Fibroblast of lung (primary cell): ENCODE results near the gene TDRD1. TPM values are rescaled to one million over a fixed set of nuclear protein-coding genes. Genes with fewer than 3 reads are reported as not detected.
A peak's percentile ranks its signal among the peaks of the same experiment; 100 is the strongest.

ENCODE experiments used
- DNase-seq, 2 donors: peaks; one replicate each; pipeline versions ENCODE4 v3.0.0 to v3.0.0-alpha.2; 2010; ENCODE audit warnings: low read depth in 2 of 2
- H2AFZ ChIP-seq: 2 replicates; pipeline ENCODE4 v1.5.1; 2012; ENCODE audit warnings: low read length, control low read depth, inconsistent platforms
- H3K27ac ChIP-seq: 2 replicates; pipeline ENCODE4 v1.5.1; 2011; ENCODE audit warnings: low read length, control low read depth; ENCODE audit not compliant: insufficient read depth
- H3K27me3 ChIP-seq: 2 replicates; pipeline ENCODE4 v1.5.1; 2011; ENCODE audit warnings: mild to moderate bottlenecking, low read length; ENCODE audit not compliant: control insufficient read depth, insufficient read depth
- H3K36me3 ChIP-seq: 2 replicates; pipeline ENCODE4 v1.5.1; 2011; ENCODE audit warnings: low read length; ENCODE audit not compliant: control insufficient read depth, insufficient read depth
- H3K4me1 ChIP-seq: 2 replicates; pipeline ENCODE4 v1.5.1; 2011; ENCODE audit warnings: low read length; ENCODE audit not compliant: control insufficient read depth, insufficient read depth; ENCODE audit errors: extremely low read depth
- H3K4me2 ChIP-seq: 2 replicates; pipeline ENCODE4 v1.5.1; 2011; ENCODE audit warnings: low read length, control low read depth; ENCODE audit not compliant: insufficient read depth; ENCODE audit errors: extremely low read depth
- H3K4me3 ChIP-seq, 4 experiments: fragments of 200-600 bp in 1 of 4; sonication (generic) in 1 of 4; replicated peaks in 1 of 4; 2 replicates each; pipeline ENCODE4 v1.5.1; 2011 to 2016; ENCODE audit warnings: low read length in 4 of 4, low read depth in 3 of 4, mild to moderate bottlenecking in 3 of 4, control low read depth in 2 of 4, inconsistent platforms in 1 of 4, mixed read lengths in 1 of 4; ENCODE audit not compliant: insufficient read depth in 1 of 4; ENCODE audit errors: control extremely low read depth in 1 of 4
- H3K79me2 ChIP-seq: 2 replicates; pipeline ENCODE4 v1.5.1; 2012; ENCODE audit warnings: mild to moderate bottlenecking, low read length, inconsistent platforms; ENCODE audit not compliant: control insufficient read depth, insufficient read depth
- H3K9ac ChIP-seq: 2 replicates; pipeline ENCODE4 v1.5.1; 2011; ENCODE audit warnings: mild to moderate bottlenecking, low read length, control low read depth; ENCODE audit not compliant: insufficient read depth
- H3K9me3 ChIP-seq: 2 replicates; pipeline ENCODE4 v1.5.1; 2012; ENCODE audit warnings: low read depth, low read length; ENCODE audit not compliant: control insufficient read depth, insufficient read depth
- H4K20me1 ChIP-seq: 2 replicates; pipeline ENCODE4 v1.5.1; 2011; ENCODE audit warnings: low read length; ENCODE audit not compliant: control insufficient read depth, insufficient read depth; ENCODE audit errors: extremely low read depth
- CTCF ChIP-seq, 2 donors: IDR thresholded peaks in 1 of 2; conservative IDR thresholded peaks in 1 of 2; 1 replicate in 1 of 2; 2 replicates in 1 of 2; pipeline ENCODE4 v1.5.1; 2011 to 2012; ENCODE audit warnings: low read length in 2 of 2, control low read depth in 1 of 2, inconsistent platforms in 1 of 2, low read depth in 1 of 2, mild to moderate bottlenecking in 1 of 2
- EZH2 ChIP-seq: IDR thresholded peaks from 2 replicates; pipeline ENCODE4 v1.5.1; 2012; ENCODE audit warnings: low read length, control low read depth, mild to moderate bottlenecking; ENCODE audit errors: missing control alignments
- polyA plus RNA-seq, 2 donors: library from polyadenylated mRNA; depleted of rRNA in 1 of 2; stranded (reverse) in 1 of 2; unstranded in 1 of 2; fragments of >200 nt; gene quantifications; 2 replicates each; pipeline ENCODE4 v1.2.1, GENCODE V29; 2011 to 2012; ENCODE audit warnings: missing spikeins in 1 of 2
- total RNA-seq: library from RNA; depleted of rRNA; stranded (reverse); fragments of >200 nt; gene quantifications from 2 replicates; pipeline ENCODE4 v1.2.1, GENCODE V29; 2014

The TDRD1 gene
- total and polyA plus RNA-seq, 2 donors (not counting 1 experiment from before 2014, with no cell fraction given): 0.22 TPM; not detected in 1

- TF ChIP-seq EZH2 (no peak), CTCF (conservative IDR thresholded peaks at IDR 0.05 in 1 of 2, IDR thresholded peaks at IDR 0.05 in 1 of 2; ENCODE audit: low read depth in 1 of 2, low read length in 2 of 2) (no peak)
- Histone ChIP-seq H3K79me2 (peaks cover 15% of the 10 kb centered on the region), H4K20me1 (no peaks in the 10 kb centered on the region)
Observed at GRCh38 chr10:114168450-114169009, 10.6 kb upstream of the TDRD1 start.

GRCh38 chr10:114172216-114172615, 6.9 kb upstream of the TDRD1 start:
- no peaks in the 10 kb centered on the region for H3K4me1 ChIP-seq
- H3K79me2 ChIP-seq: peaks cover 19% of the 10 kb centered on the region
- H3K27ac ChIP-seq: no peak overlapping the region
- no peak overlapping the region for H2AFZ ChIP-seq
- H3K36me3 ChIP-seq: no peaks in the 10 kb centered on the region
- no peaks in the 10 kb centered on the region for H3K9me3 ChIP-seq
- TF ChIP-seq EZH2: no peak
- TF ChIP-seq CTCF (conservative IDR thresholded peaks at IDR 0.05 in 1 of 2, IDR thresholded peaks at IDR 0.05 in 1 of 2; ENCODE audit: low read depth in 1 of 2, low read length in 2 of 2): no peak
- H3K9ac ChIP-seq: no peak overlapping the region
- H4K20me1 ChIP-seq: no peaks in the 10 kb centered on the region
- H3K4me2 ChIP-seq: peak overlapping the region; percentile 84
- peak; percentile 27 to 43 for DNase-seq
- H3K4me3 ChIP-seq: peak overlapping the region in 3 of 4 experiments; percentile 78 to 82 (median 79)
- H3K27me3 ChIP-seq: no peaks in the 10 kb centered on the region

More at GRCh38 chr10:114168450-114169009, 10.6 kb upstream of the TDRD1 start:
- Histone ChIP-seq H3K27me3 (no peaks in the 10 kb centered on the region), H3K9me3 (no peaks in the 10 kb centered on the region), H3K36me3 (no peaks in the 10 kb centered on the region), H3K27ac (no peak overlapping the region), H3K9ac (no peak overlapping the region), H3K4me2 (no peak overlapping the region), H3K4me3 (no peak overlapping the region), H3K4me1 (no peaks in the 10 kb centered on the region), H2AFZ (no peak overlapping the region)
- DNase-seq: no peak

GRCh38 chr10:114172776-114173602, 6.2 kb upstream of the TDRD1 start:
- Histone ChIP-seq H4K20me1 (no peaks in the 10 kb centered on the region), H3K9ac (peak overlapping the region; percentile 95), H3K27ac (peak overlapping the region; percentile 85), H3K27me3 (no peaks in the 10 kb centered on the region), H3K4me2 (peak overlapping the region; percentile 84), H3K36me3 (no peaks in the 10 kb centered on the region), H3K4me3 (peak overlapping the region; percentile 78 to 93 (median 80)), H3K9me3 (no peaks in the 10 kb centered on the region), H3K79me2 (peaks cover 19% of the 10 kb centered on the region), H3K4me1 (no peaks in the 10 kb centered on the region), H2AFZ (peak overlapping the region; percentile 94)
- TF ChIP-seq EZH2 (no peak), CTCF (conservative IDR thresholded peaks at IDR 0.05 in 1 of 2, IDR thresholded peaks at IDR 0.05 in 1 of 2; ENCODE audit: low read depth in 1 of 2, low read length in 2 of 2) (no peak)
- peak in 1 of 2 donors; percentile 4 for DNase-seq
